ENCODE results near the gene MRPL49. TPM values are rescaled to one million over a fixed set of nuclear protein-coding genes. Genes with fewer than 3 reads are reported as not detected.

MRPL49 gene
- total RNA-seq, 2 experiments from 2014 or later, result 53.0 to 53.3 TPM

DNA sequence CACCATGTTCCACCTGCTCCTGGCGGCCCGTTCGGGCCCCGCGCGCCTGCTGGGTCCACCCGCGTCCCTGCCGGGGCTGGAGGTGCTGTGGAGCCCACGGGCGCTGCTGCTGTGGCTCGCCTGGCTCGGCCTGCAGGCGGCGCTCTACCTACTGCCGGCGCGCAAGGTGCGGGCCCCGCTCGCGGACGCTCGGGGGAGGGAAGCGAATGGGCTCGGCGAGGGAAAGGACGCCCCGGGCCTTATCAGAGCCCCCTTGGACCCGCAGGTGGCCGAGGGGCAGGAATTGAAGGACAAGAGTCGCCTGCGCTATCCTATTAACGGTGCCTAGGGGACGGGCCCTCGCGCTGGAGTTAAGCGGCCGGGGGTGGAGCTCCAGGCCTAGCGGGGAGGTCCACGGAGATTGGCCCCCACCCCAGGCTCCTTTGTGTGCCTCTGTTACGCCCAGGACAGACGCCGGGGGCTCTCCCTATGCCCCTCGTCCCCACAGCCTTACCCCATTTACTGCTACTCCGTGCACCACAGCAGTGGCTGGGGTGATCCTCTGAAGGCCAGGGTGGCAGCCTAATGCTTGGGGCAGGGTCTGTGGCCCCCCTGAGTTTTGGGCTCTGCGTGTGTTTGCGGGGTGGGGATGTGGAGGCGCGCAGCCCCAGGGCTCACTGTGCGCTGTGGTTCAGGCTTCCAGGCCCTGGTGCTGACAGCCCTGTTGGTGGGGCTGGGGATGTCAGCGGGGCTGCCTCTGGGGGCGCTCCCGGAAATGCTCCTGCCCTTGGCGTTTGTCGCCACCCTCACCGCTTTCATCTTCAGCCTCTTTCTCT is 9.4 kb upstream of the MRPL49 start:
- Mint-ChIP-seq H3K9me3 (no peaks in the 10 kb centered on the region), H3K4me1 (ENCODE audit: low read depth) (peaks cover 41% of the 10 kb centered on the region), H3K27me3 (no peaks in the 10 kb centered on the region), H3K36me3 (ENCODE audit: low read depth) (peaks cover 35% of the 10 kb centered on the region), H3K4me3 (peak overlapping the region; percentile 95), H3K27ac (peak overlapping the region; percentile 92)
- peak; percentile 64 to 88 (median 76) for DNase-seq
- intact Hi-C loops (cut with DNase I, micrococcal nuclease), result loop anchor here (2.0 to 10.0 kb wide), 3 partner anchors 68 to 412 kb away; partner anchors contain the start of genes CAPN1 (in 1 of the 2), MAP4K2 (in 1 of the 2) and SCYL1 (in 1 of the 2)
- POLR2A ChIA-PET, result interaction anchor here (0.8 to 6.5 kb wide), 14 partner anchors 9 to 459 kb away, joined by 3 to 91 read pairs (median 6); partner anchors contain the start of genes CDC42EP2, CDCA5, FAM89B and FAU
- peak overlapping the region; percentile 62 to 68 for H3K27ac ChIP-seq (ENCODE audit: low read depth in 1 of 2, low read length in 2 of 2)
- no peaks in the 10 kb centered on the region for H3K27me3 ChIP-seq (ENCODE audit: control insufficient read depth in 1 of 2, insufficient read depth in 2 of 2, low read length in 2 of 2)
- peak overlapping the region; percentile 81 for H3K4me3 ChIP-seq (ENCODE audit: low read length)
- no peaks in the 10 kb centered on the region for H3K9me3 ChIP-seq (ENCODE audit: control insufficient read depth in 1 of 2, insufficient read depth in 1 of 2, low read length in 2 of 2)
- peaks cover 70% of the 10 kb centered on the region for H3K4me1 ChIP-seq (ENCODE audit: insufficient read depth, low read length)
- H3K36me3 ChIP-seq (ENCODE audit: insufficient read depth, low read length), result peaks cover 24% of the 10 kb centered on the region
- peak; percentile 82 for TF ChIP-seq CTCF (IDR thresholded peaks at IDR 0.05)
- CTCF ChIA-PET, result interaction anchor here (0.5 to 4.1 kb wide), 9 partner anchors 9 to 99 kb away, joined by 3 to 58 read pairs (median 4); partner anchors contain the start of genes ARL2, CAPN1, FAU and MRPL49
- ATAC-seq (ENCODE audit: poor library complexity), result peak; percentile 51

DNA sequence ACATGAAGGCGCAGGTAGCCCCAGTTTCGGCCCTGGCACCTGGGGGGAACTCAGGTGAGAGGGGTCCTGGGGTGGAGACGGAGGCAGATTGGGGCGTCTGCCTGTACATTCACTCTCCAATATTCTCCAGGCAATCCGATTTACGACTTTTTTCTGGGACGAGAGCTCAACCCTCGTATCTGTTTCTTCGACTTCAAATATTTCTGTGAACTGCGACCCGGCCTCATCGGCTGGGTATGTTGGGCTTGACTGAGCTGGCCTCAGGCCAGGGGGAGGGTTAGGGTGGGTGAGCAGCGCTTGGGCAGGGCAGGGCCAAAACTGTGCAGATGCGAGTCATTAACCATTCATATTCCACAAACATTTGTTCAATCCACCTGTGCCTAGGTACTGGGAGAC is 8.8 kb upstream of the MRPL49 start:
- peak overlapping the region; percentile 95 for H3K4me3 Mint-ChIP-seq
- no peak for DNase-seq
- no peaks in the 10 kb centered on the region for H3K27me3 Mint-ChIP-seq

More for the DNA sequence above, 8.8 kb upstream of the MRPL49 start:
- intact Hi-C loops (cut with DNase I, micrococcal nuclease), result loop anchor here (2.0 to 10.0 kb wide), 3 partner anchors 67 to 411 kb away; partner anchors contain the start of genes CAPN1 (in 1 of the 2), MAP4K2 (in 1 of the 2) and SCYL1 (in 1 of the 2)
- Histone ChIP-seq H3K27me3 (ENCODE audit: control insufficient read depth in 1 of 2, insufficient read depth in 2 of 2, low read length in 2 of 2) (no peaks in the 10 kb centered on the region), H3K27ac (ENCODE audit: low read depth in 1 of 2, low read length in 2 of 2) (peak overlapping the region in 1 of 2 donors; percentile 68), H3K4me1 (ENCODE audit: insufficient read depth, low read length) (peaks cover 75% of the 10 kb centered on the region), H3K36me3 (ENCODE audit: insufficient read depth, low read length) (peaks cover 25% of the 10 kb centered on the region), H3K9me3 (ENCODE audit: control insufficient read depth in 1 of 2, insufficient read depth in 1 of 2, low read length in 2 of 2) (no peaks in the 10 kb centered on the region), H3K4me3 (ENCODE audit: low read length) (peak overlapping the region; percentile 81)
- H3K36me3 Mint-ChIP-seq (ENCODE audit: low read depth), result peaks cover 40% of the 10 kb centered on the region
- peaks cover 45% of the 10 kb centered on the region for H3K4me1 Mint-ChIP-seq (ENCODE audit: low read depth)
- no peak for ATAC-seq (ENCODE audit: poor library complexity)
- H3K27ac Mint-ChIP-seq, result peak overlapping the region; percentile 92
- POLR2A ChIA-PET, result interaction anchor here (1.3 to 6.5 kb wide), 7 partner anchors 8 to 335 kb away, joined by 6 to 91 read pairs (median 11); partner anchors contain the start of genes CDCA5, FAU, MRPL49 and SAC3D1
- TF ChIP-seq CTCF (IDR thresholded peaks at IDR 0.05), result no peak
- CTCF ChIA-PET, result interaction anchor here (0.5 to 4.1 kb wide), 7 partner anchors 8 to 100 kb away, joined by 3 to 58 read pairs (median 4); partner anchors contain the start of genes ARL2, FAU, MRPL49 and VPS51
- H3K9me3 Mint-ChIP-seq, result no peaks in the 10 kb centered on the region
